ENCODE data around the gene CEP192. TPM values are rescaled to one million over a fixed set of nuclear protein-coding genes. Genes with fewer than 3 reads are reported as not detected.

CEP192 gene
- polyA plus RNA-seq, 1 of the 3 experiments (the other 2 are of a cell fraction) = 9.4 TPM

GRCh38 chr18:12946549-12947284 lies 44.4 kb upstream of the CEP192 start:
- peak overlapping the region; percentile 71 to 90 for H3K4me3 ChIP-seq (ENCODE audit: low read depth in 2 of 2, low read length in 1 of 2)
- no peaks in the 10 kb centered on the region for H3K27me3 ChIP-seq (ENCODE audit: insufficient read depth)
- peak overlapping the region; percentile 94 for H2AFZ ChIP-seq (ENCODE audit: low read depth)
- peak overlapping the region; percentile 89 to 95 for H3K27ac ChIP-seq (ENCODE audit: low read depth in 2 of 2, low read length in 1 of 2)
- H3K9me3 ChIP-seq = no peaks in the 10 kb centered on the region
- WGBS (ENCODE audit: low lambda C conversion rate) = 3% methylated on average over 15 of the region's 15 CpGs
- CTCF ChIA-PET = interaction anchor here (5.1 kb wide), 1 partner anchor 12 kb away, joined by 41 read pairs; no protein-coding TSS in a partner anchor
- peaks cover 28% of the 10 kb centered on the region for H3K79me2 ChIP-seq (ENCODE audit: insufficient read depth)
- peak overlapping the region; percentile 93 for H3K9ac ChIP-seq
- H3K36me3 ChIP-seq (replicated peaks in 1 of 2; ENCODE audit: control insufficient read depth in 1 of 2, insufficient read depth in 2 of 2, low read length in 1 of 2) = peaks cover 0 to 9% of the 10 kb centered on the region in 2 experiments
- H3K9me2 ChIP-seq = no peaks in the 10 kb centered on the region
- peaks cover 0 to 7% of the 10 kb centered on the region in 2 experiments; a peak in 3 of 4 replicates for H3K4me1 ChIP-seq (ENCODE audit: control insufficient read depth in 1 of 2, insufficient read depth in 2 of 2, low read depth in 1 of 2, low read length in 1 of 2)
- POLR2A ChIA-PET = no interaction called here
- peak overlapping the region; percentile 100 for H3K4me2 ChIP-seq
- DNase-seq = peak; percentile 36
- TF ChIP-seq CHD2 (IDR thresholded peaks at IDR 0.05; ENCODE audit: low read length, partially characterized antibody) (no peak), NFIC (IDR thresholded peaks at IDR 0.05; ENCODE audit: borderline replicate concordance) (peak; percentile 66), TCF12 (IDR thresholded peaks at IDR 0.05) (peak; percentile 83), POLR2AphosphoS5 (IDR thresholded peaks at IDR 0.05; ENCODE audit: low read depth, low read length) (peak; percentile 61; the same call in 1 of the 2 replicates), RCOR1 (IDR thresholded peaks at IDR 0.05; ENCODE audit: low read length) (no peak), RAD21 (IDR thresholded peaks at IDR 0.05; ENCODE audit: low read length) (no peak), GABPA (IDR thresholded peaks at IDR 0.05; ENCODE audit: low read depth) (no peak), NRF1 (IDR thresholded peaks at IDR 0.05; ENCODE audit: low read depth, low read length) (no peak), FOSL2 (IDR thresholded peaks at IDR 0.05; ENCODE audit: borderline replicate concordance, low read depth) (no peak), SIN3A (IDR thresholded peaks at IDR 0.05; ENCODE audit: borderline replicate concordance, low read depth, low read length) (peak; percentile 39; the same call in 1 of the 2 replicates), PBX3 (IDR thresholded peaks at IDR 0.05) (peak; percentile 67), FOXM1 (IDR thresholded peaks at IDR 0.05; ENCODE audit: low read depth) (no peak), TEAD4 (IDR thresholded peaks at IDR 0.05; ENCODE audit: borderline replicate concordance, insufficient read depth) (peak; percentile 83), MXI1 (IDR thresholded peaks at IDR 0.05; ENCODE audit: low read depth, low read length) (no peak), REST (IDR thresholded peaks at IDR 0.05; ENCODE audit: low read depth, low read length) (no peak)
- TF ChIP-seq, protein P1, sequence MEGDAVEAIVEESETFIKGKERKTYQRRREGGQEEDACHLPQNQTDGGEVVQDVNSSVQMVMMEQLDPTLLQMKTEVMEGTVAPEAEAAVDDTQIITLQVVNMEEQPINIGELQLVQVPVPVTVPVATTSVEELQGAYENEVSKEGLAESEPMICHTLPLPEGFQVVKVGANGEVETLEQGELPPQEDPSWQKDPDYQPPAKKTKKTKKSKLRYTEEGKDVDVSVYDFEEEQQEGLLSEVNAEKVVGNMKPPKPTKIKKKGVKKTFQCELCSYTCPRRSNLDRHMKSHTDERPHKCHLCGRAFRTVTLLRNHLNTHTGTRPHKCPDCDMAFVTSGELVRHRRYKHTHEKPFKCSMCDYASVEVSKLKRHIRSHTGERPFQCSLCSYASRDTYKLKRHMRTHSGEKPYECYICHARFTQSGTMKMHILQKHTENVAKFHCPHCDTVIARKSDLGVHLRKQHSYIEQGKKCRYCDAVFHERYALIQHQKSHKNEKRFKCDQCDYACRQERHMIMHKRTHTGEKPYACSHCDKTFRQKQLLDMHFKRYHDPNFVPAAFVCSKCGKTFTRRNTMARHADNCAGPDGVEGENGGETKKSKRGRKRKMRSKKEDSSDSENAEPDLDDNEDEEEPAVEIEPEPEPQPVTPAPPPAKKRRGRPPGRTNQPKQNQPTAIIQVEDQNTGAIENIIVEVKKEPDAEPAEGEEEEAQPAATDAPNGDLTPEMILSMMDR (IDR thresholded peaks at IDR 0.05) = peak; percentile 25; the same call in 1 of the 2 replicates
- no peaks in the 10 kb centered on the region for H4K20me1 ChIP-seq (ENCODE audit: insufficient read depth)
- peaks cover 22% of the 10 kb centered on the region for H3F3A ChIP-seq (replicated peaks; ENCODE audit: insufficient read depth)

Data from SK-N-SH (cell line).